ENCODE measurements around the gene PCDHGA2. TPM values are rescaled to one million over a fixed set of nuclear protein-coding genes. Genes with fewer than 3 reads are reported as not detected.
"Not testable (repeated sequence)": the region's sequence is repeated elsewhere in the genome, so short reads cannot be mapped to it uniquely, and the experiment has no call there.

Gene PCDHGA2
- total RNA-seq, 1 donor from 2014 or later: 0.71 TPM

- H3K36me3 Mint-ChIP-seq: peaks cover 4% of the 10 kb centered on the region
- no peak for TF ChIP-seq EZH2phosphoT487 (IDR thresholded peaks at IDR 0.05)
- no peak for TF ChIP-seq EZH2 (IDR thresholded peaks at IDR 0.05)
- no peak for TF ChIP-seq CTCF (IDR thresholded peaks at IDR 0.05)
- Histone ChIP-seq H3K27me3 (no peaks in the 10 kb centered on the region), H3F3A (ENCODE audit: low read depth) (no peaks in the 10 kb centered on the region), H3K36me3 (no peaks in the 10 kb centered on the region), H2AFZ (replicated peaks) (no peak overlapping the region), H3K4me2 (no peak overlapping the region), H3K4me1 (no peaks in the 10 kb centered on the region), H3K9me3 (ENCODE audit: low read depth) (peaks cover 10% of the 10 kb centered on the region), H4K20me1 (ENCODE audit: low read depth) (no peaks in the 10 kb centered on the region), H3K79me2 (ENCODE audit: low read depth) (no peaks in the 10 kb centered on the region), H3K4me3 (no peak overlapping the region), H3K9ac (no peak overlapping the region), H3K27ac (no peak overlapping the region)
- H3K9me3 Mint-ChIP-seq: peaks cover 54% of the 10 kb centered on the region
- no peaks in the 10 kb centered on the region for H3K4me1 Mint-ChIP-seq
- no peak for DNase-seq (ENCODE audit: low spot score)
- H3K27ac Mint-ChIP-seq: no peak overlapping the region
- no peak overlapping the region for H3K4me3 Mint-ChIP-seq
- peaks cover 3% of the 10 kb centered on the region for H3K27me3 Mint-ChIP-seq (ENCODE audit: insufficient read depth, low read depth)
Observed at GRCh38 chr5:141345327-141345726, 6.8 kb downstream of the PCDHGA2 start.

GRCh38 chr5:141346017-141346416 is 7.5 kb downstream of the PCDHGA2 start:
- not testable (repeated sequence) for H3K4me1 ChIP-seq; H3K79me2 ChIP-seq (ENCODE audit: low read depth); H3K27ac Mint-ChIP-seq; H3K4me3 ChIP-seq; DNase-seq (ENCODE audit: low spot score); H3K27me3 ChIP-seq; H3F3A ChIP-seq (ENCODE audit: low read depth); H3K4me3 Mint-ChIP-seq; H3K4me1 Mint-ChIP-seq; H3K36me3 ChIP-seq; H2AFZ ChIP-seq (replicated peaks); H4K20me1 ChIP-seq (ENCODE audit: low read depth); H3K27me3 Mint-ChIP-seq (ENCODE audit: insufficient read depth, low read depth); H3K27ac ChIP-seq; H3K4me2 ChIP-seq; H3K9ac ChIP-seq; H3K36me3 Mint-ChIP-seq
- peaks cover 10% of the 10 kb centered on the region for H3K9me3 ChIP-seq (ENCODE audit: low read depth)
- peaks cover 60% of the 10 kb centered on the region for H3K9me3 Mint-ChIP-seq

- Mint-ChIP-seq H3K4me3 (no peak within 1 kb of the TSS), H3K27me3 (ENCODE audit: insufficient read depth, low read depth) (no peaks in the 10 kb centered on the region), H3K4me1 (no peaks in the 10 kb centered on the region), H3K27ac (no peak within 1 kb of the TSS), H3K9me3 (peaks cover 53% of the 10 kb centered on the region), H3K36me3 (peaks cover 9% of the 10 kb centered on the region)
- H3K4me3 ChIP-seq: peak within 1 kb of the TSS; percentile 0
- H3K27me3 ChIP-seq: no peaks in the 10 kb centered on the region
- no peaks in the 10 kb centered on the region for H3F3A ChIP-seq (ENCODE audit: low read depth)
- H3K27ac ChIP-seq: no peak within 1 kb of the TSS
- H3K36me3 ChIP-seq: no peaks in the 10 kb centered on the region
- H4K20me1 ChIP-seq (ENCODE audit: low read depth): no peaks in the 10 kb centered on the region
- H3K9me3 ChIP-seq (ENCODE audit: low read depth): peaks cover 5% of the 10 kb centered on the region
- TF ChIP-seq CTCF (IDR thresholded peaks at IDR 0.05) (peak; percentile 63), EZH2phosphoT487 (IDR thresholded peaks at IDR 0.05) (no peak)
- peak within 1 kb of the TSS; percentile 99 for H2AFZ ChIP-seq (replicated peaks)
- H3K4me1 ChIP-seq: no peaks in the 10 kb centered on the region
- H3K79me2 ChIP-seq (ENCODE audit: low read depth): no peaks in the 10 kb centered on the region
- no peak within 1 kb of the TSS for H3K9ac ChIP-seq
- DNase-seq (ENCODE audit: low spot score): peak; percentile 76
- H3K4me2 ChIP-seq: peak within 1 kb of the TSS; percentile 42
Observed at GRCh38 chr5:141349917-141350619, 11.5 kb downstream of the PCDHGA2 start, which contains the start of gene PCDHGB1. PCDHGB1 (plus strand) TSS chr5:141350099; CDS start chr5:141350261, 162 bp downstream.

GRCh38 chr5:141351591-141351990 is 13.0 kb downstream of the PCDHGA2 start:
- no peak overlapping the region for H3K4me3 ChIP-seq
- Mint-ChIP-seq H3K4me1 (no peaks in the 10 kb centered on the region), H3K27me3 (ENCODE audit: insufficient read depth, low read depth) (peaks cover 2% of the 10 kb centered on the region), H3K36me3 (peaks cover 5% of the 10 kb centered on the region), H3K4me3 (no peak overlapping the region), H3K27ac (no peak overlapping the region), H3K9me3 (peaks cover 56% of the 10 kb centered on the region)
- H3K9me3 ChIP-seq (ENCODE audit: low read depth): peaks cover 5% of the 10 kb centered on the region
- H3K4me2 ChIP-seq: no peak overlapping the region
- no peaks in the 10 kb centered on the region for H3K4me1 ChIP-seq
- no peaks in the 10 kb centered on the region for H3K79me2 ChIP-seq (ENCODE audit: low read depth)
- H3K27ac ChIP-seq: no peak overlapping the region
- H3F3A ChIP-seq (ENCODE audit: low read depth): no peaks in the 10 kb centered on the region
- no peaks in the 10 kb centered on the region for H3K36me3 ChIP-seq
- no peak overlapping the region for H2AFZ ChIP-seq (replicated peaks)
- H4K20me1 ChIP-seq (ENCODE audit: low read depth): no peaks in the 10 kb centered on the region
- DNase-seq (ENCODE audit: low spot score): no peak
- no peaks in the 10 kb centered on the region for H3K27me3 ChIP-seq
- no peak overlapping the region for H3K9ac ChIP-seq
- no peak for TF ChIP-seq CTCF (IDR thresholded peaks at IDR 0.05)
- TF ChIP-seq EZH2 (IDR thresholded peaks at IDR 0.05): no peak
- TF ChIP-seq EZH2phosphoT487 (IDR thresholded peaks at IDR 0.05): no peak

Data from neural progenitor cell (in vitro differentiated cells).